ENCODE results near the gene ADAM12. TPM values are rescaled to one million over a fixed set of nuclear protein-coding genes. Genes with fewer than 3 reads are reported as not detected.

ADAM12 gene
- total RNA-seq, 2 donors from 2014 or later: 0.27 to 2.2 TPM

DNA sequence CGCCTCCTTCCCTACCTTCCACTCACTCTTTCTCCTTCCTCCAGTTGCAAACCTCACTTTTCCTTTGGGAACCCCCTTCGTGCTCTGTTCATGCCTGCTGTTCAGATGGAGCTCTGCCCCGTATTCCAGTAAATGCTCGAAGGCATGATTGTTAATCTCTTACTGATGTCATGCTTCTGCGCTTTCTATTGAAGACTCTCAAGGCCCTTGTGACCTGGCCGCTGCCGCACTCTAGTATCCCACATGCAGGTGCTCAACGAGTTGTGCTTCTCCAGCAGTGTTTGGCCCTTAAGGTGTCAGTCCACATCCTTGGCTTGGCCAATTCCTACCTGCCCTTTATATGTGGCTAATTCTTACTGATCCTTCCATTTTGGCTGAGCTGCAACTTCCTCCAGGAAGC is 158.6 kb downstream of the ADAM12 start:
- Histone ChIP-seq H3K4me1 (ENCODE audit: control insufficient read depth in 1 of 2, low read depth in 2 of 2) (no peaks in the 10 kb centered on the region), H3K9me3 (no peaks in the 10 kb centered on the region), H3K27ac (no peak overlapping the region), H3K27me3 (replicated peaks; ENCODE audit: insufficient read depth) (no peaks in the 10 kb centered on the region), H3K4me3 (no peak overlapping the region), H3K36me3 (no peaks in the 10 kb centered on the region)
- ATAC-seq (ENCODE audit: insufficient number of reproducible peaks, low FRiP score, low read depth) (no peak), DNase-seq (ENCODE audit: low spot score) (no peak)
- TF ChIP-seq, protein P1, sequence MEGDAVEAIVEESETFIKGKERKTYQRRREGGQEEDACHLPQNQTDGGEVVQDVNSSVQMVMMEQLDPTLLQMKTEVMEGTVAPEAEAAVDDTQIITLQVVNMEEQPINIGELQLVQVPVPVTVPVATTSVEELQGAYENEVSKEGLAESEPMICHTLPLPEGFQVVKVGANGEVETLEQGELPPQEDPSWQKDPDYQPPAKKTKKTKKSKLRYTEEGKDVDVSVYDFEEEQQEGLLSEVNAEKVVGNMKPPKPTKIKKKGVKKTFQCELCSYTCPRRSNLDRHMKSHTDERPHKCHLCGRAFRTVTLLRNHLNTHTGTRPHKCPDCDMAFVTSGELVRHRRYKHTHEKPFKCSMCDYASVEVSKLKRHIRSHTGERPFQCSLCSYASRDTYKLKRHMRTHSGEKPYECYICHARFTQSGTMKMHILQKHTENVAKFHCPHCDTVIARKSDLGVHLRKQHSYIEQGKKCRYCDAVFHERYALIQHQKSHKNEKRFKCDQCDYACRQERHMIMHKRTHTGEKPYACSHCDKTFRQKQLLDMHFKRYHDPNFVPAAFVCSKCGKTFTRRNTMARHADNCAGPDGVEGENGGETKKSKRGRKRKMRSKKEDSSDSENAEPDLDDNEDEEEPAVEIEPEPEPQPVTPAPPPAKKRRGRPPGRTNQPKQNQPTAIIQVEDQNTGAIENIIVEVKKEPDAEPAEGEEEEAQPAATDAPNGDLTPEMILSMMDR (IDR thresholded peaks at IDR 0.05): no peak

DNA sequence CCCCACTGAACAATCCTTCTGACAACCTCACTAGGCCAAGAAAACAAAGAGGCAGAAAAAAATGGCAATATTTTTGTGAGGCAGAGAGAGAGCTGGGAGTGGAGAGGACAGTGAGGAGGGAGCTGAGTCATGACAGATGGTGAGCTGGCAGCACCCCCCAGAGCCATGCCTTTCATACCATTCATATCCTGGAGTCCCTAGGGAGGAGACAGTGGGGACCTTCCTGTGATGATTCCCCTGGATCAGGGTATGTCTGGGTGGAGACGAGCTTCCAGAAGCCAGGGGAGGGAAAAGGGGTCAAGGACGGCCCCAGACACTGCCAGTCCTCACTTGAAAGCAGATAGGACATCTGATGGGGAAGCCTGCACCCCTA is 160.5 kb downstream of the ADAM12 start:
- Histone ChIP-seq H3K27me3 (replicated peaks; ENCODE audit: insufficient read depth) (no peaks in the 10 kb centered on the region), H3K4me3 (no peak overlapping the region), H3K9me3 (no peaks in the 10 kb centered on the region), H3K27ac (no peak overlapping the region), H3K36me3 (no peaks in the 10 kb centered on the region), H3K4me1 (ENCODE audit: control insufficient read depth in 1 of 2, low read depth in 2 of 2) (no peaks in the 10 kb centered on the region)
- ATAC-seq (ENCODE audit: insufficient number of reproducible peaks, low FRiP score, low read depth) (no peak), DNase-seq (ENCODE audit: low spot score) (no peak)
- TF ChIP-seq, protein P1 (IDR thresholded peaks at IDR 0.05): no peak

DNA sequence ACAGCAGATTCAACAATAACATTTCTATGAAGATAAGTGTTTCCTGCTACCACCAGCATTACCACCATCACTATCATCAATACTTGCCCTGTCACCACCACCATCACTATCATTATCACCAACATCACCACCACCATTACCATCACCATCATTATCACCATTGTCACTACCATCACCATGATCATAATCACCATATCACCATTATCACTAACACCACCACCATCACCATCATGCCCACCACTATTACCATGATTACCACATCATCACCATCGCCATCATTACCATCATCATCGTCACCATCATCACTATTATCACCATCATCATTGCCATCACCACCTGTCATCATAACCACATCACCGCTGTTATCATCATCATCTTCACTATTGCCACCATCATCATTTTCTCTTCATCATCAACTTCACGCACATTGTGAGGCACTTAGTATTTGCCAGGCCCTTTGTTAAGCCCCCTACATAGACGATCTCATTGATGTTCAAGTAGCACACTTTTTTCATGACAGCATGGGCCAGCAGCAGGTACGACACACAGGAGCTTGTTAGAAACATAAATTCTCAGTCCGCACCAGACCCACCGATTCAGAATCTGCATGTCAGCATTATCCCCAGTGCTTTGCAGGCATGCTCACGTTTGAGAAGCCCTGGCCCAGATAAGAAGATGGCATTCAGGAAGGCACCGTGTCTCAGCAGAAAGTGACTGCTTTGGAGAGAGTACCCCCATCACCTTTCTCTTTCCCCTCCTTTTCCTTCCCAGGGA is 161.1 kb downstream of the ADAM12 start:
- ATAC-seq (ENCODE audit: insufficient number of reproducible peaks, low FRiP score, low read depth) (no peak), DNase-seq (ENCODE audit: low spot score) (no peak)
- no peaks in the 10 kb centered on the region for H3K27me3 ChIP-seq (replicated peaks; ENCODE audit: insufficient read depth)
- TF ChIP-seq, protein P1 (IDR thresholded peaks at IDR 0.05): no peak
- H3K36me3 ChIP-seq: no peaks in the 10 kb centered on the region
- no peak overlapping the region for H3K27ac ChIP-seq
- no peaks in the 10 kb centered on the region for H3K9me3 ChIP-seq
- H3K4me3 ChIP-seq: no peak overlapping the region
- H3K4me1 ChIP-seq (ENCODE audit: control insufficient read depth in 1 of 2, low read depth in 2 of 2): no peaks in the 10 kb centered on the region

DNA sequence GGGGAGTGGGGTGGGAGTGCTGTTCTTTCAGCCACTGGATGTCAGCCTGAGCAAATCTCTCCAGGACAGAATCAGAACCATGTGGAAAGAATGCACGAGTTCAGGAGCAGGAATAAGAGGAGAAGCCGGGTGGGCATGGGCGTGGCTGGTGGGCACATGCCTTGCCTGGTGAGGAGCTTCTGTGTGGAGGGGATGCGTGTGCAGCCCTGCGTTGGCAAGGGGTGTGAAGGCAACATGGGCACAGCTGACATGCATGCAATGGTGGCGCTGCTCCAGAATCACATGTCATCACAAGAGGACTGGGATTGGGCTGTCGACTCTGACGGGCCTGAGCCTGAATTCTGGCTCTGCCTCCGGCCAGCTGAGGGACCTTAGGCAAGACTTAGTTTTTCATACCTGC is 162.1 kb downstream of the ADAM12 start:
- H3K27ac ChIP-seq: no peak overlapping the region
- TF ChIP-seq, protein P1 (IDR thresholded peaks at IDR 0.05): no peak
- H3K9me3 ChIP-seq: no peaks in the 10 kb centered on the region
- ATAC-seq (ENCODE audit: insufficient number of reproducible peaks, low FRiP score, low read depth) (no peak), DNase-seq (ENCODE audit: low spot score) (no peak)
- H3K27me3 ChIP-seq (replicated peaks; ENCODE audit: insufficient read depth): no peaks in the 10 kb centered on the region
- no peaks in the 10 kb centered on the region for H3K36me3 ChIP-seq
- H3K4me1 ChIP-seq (ENCODE audit: control insufficient read depth in 1 of 2, low read depth in 2 of 2): no peaks in the 10 kb centered on the region
- H3K4me3 ChIP-seq: no peak overlapping the region

DNA sequence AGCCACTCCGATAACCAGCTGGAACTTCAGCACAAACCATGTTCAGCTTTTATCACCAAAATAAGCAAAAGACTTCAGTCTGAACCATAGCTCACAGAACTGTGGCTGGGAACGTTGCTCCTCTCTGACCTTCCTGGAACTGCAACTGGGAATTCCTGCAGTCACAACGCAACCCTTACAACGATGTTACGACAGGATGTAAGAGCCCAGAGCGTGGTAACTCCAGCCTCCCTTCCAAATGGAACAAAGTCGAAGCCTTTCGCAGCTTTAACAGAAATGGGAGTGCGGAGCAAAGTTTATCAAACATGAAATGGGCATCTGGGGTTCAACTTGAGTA is 162.6 kb downstream of the ADAM12 start:
- TF ChIP-seq, protein P1 (IDR thresholded peaks at IDR 0.05): no peak
- ATAC-seq (ENCODE audit: insufficient number of reproducible peaks, low FRiP score, low read depth): no peak
- Histone ChIP-seq H3K36me3 (no peaks in the 10 kb centered on the region), H3K9me3 (no peaks in the 10 kb centered on the region), H3K27ac (no peak overlapping the region), H3K27me3 (replicated peaks; ENCODE audit: insufficient read depth) (no peaks in the 10 kb centered on the region), H3K4me3 (no peak overlapping the region), H3K4me1 (ENCODE audit: control insufficient read depth in 1 of 2, low read depth in 2 of 2) (no peaks in the 10 kb centered on the region)
- no peak for DNase-seq (ENCODE audit: low spot score)
